CD8-positive, alpha-beta memory T cell (primary cell): ENCODE results near the gene TAF3. TPM values are rescaled to one million over a fixed set of nuclear protein-coding genes. Genes with fewer than 3 reads are reported as not detected.

ENCODE experiments used
- CTCF ChIA-PET: fragments of 350-600 bp; sonication (Branson Sonifier 250); formaldehyde crosslinking; loops from one replicate; lab custom pipeline; 2021; ENCODE audit warnings: antibody characterized with exemption; lab: Charles Lee
- POLR2A ChIA-PET: fragments of 350-600 bp; sonication (Branson Sonifier 250); formaldehyde crosslinking; loops from one replicate; lab custom pipeline; 2021; ENCODE audit warnings: antibody characterized with exemption; lab: Charles Lee
- DNase-seq, 5 donors: peaks; one replicate each; pipeline versions ENCODE4 v3.0.0 to v3.0.0-alpha.2; 2020 to 2022; ENCODE audit warnings: mixed read lengths in 1 of 5
- H3K27ac ChIP-seq: one replicate; pipeline ENCODE4 v1.7.0; 2013; ENCODE audit warnings: low read depth, mild to moderate bottlenecking, low read length, moderate library complexity
- H3K27me3 ChIP-seq: 2 replicates; pipeline ENCODE4 v1.7.0; 2013; ENCODE audit warnings: low read length, mild to moderate bottlenecking; ENCODE audit not compliant: insufficient read depth, poor library complexity, severe bottlenecking
- H3K36me3 ChIP-seq: 2 replicates; pipeline ENCODE4 v1.7.0; 2013; ENCODE audit warnings: mild to moderate bottlenecking, low read length, moderate library complexity; ENCODE audit not compliant: insufficient read depth
- H3K4me1 ChIP-seq: 2 replicates; pipeline ENCODE4 v1.7.0; 2013; ENCODE audit warnings: mild to moderate bottlenecking, low read length, moderate library complexity; ENCODE audit not compliant: insufficient read depth
- H3K4me3 ChIP-seq: 2 replicates; pipeline ENCODE4 v1.7.0; 2013; ENCODE audit warnings: mild to moderate bottlenecking, low read length
- H3K9me3 ChIP-seq: 2 replicates; pipeline ENCODE4 v1.7.0; 2013; ENCODE audit warnings: mild to moderate bottlenecking, low read length
- H3K27ac Mint-ChIP-seq, 8 donors: one replicate each; pipeline ENCODE4 v1.8.0; 2020 to 2021; ENCODE audit warnings: mixed read lengths in 8 of 8, mild to moderate bottlenecking in 6 of 8, inconsistent platforms in 3 of 8, moderate library complexity in 3 of 8
- H3K27me3 Mint-ChIP-seq, 2 donors: one replicate each; pipeline ENCODE4 v1.8.0; 2020 to 2021; ENCODE audit warnings: mixed read lengths in 2 of 2, mild to moderate bottlenecking in 1 of 2, moderate library complexity in 1 of 2
- H3K36me3 Mint-ChIP-seq, 3 donors: one replicate each; pipeline ENCODE4 v1.8.0; 2020 to 2021; ENCODE audit warnings: mixed read lengths in 3 of 3, inconsistent platforms in 1 of 3, mild to moderate bottlenecking in 1 of 3
- H3K4me1 Mint-ChIP-seq, 3 donors: one replicate each; pipeline ENCODE4 v1.8.0; 2020 to 2021; ENCODE audit warnings: mixed read lengths in 3 of 3, inconsistent platforms in 1 of 3, mild to moderate bottlenecking in 1 of 3
- H3K4me3 Mint-ChIP-seq, 7 donors: one replicate each; pipeline ENCODE4 v1.8.0; 2020 to 2021; ENCODE audit warnings: mixed read lengths in 7 of 7, mild to moderate bottlenecking in 6 of 7, moderate library complexity in 4 of 7, inconsistent platforms in 2 of 7
- H3K9me3 Mint-ChIP-seq, 5 donors: one replicate each; pipeline ENCODE4 v1.8.0; 2020 to 2022; ENCODE audit warnings: mixed read lengths in 5 of 5, mild to moderate bottlenecking in 3 of 5, moderate library complexity in 2 of 5, inconsistent platforms in 1 of 5
- polyA plus RNA-seq: library from polyadenylated mRNA; unstranded; fragments of 300-500 nt; fragmentation: Illumina TruSeq; gene quantifications from one replicate; pipeline ENCODE4 v1.2.3, GENCODE V29; 2021
- total RNA-seq, 2 experiments: library from RNA; stranded (reverse); gene quantifications; one replicate each; pipeline ENCODE4 v1.2.3, GENCODE V29; 2021

The TAF3 gene
- total and polyA plus RNA-seq, 3 experiments from 2014 or later, result 16.9 to 22.6 (median 22.5) TPM

DNA sequence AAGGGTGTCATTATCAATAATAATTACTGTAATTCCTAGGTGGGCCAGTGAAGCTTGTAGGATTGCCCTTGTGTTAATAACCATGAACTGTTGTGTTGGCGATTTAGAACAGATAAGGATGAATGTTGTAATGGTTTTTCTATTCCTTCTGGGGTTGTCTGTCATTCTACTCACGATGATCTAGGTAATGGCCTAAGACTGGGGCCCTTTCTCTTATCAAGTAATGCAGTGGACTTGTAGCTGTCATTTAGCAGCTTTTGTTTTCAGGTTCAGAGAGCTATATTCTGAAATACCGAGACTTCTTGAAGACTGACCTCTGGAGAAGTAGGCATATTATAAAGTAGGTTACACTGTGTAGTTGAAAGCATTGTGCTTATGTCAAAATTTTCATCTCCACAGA is 110.2 kb downstream of the TAF3 start:
- CTCF ChIA-PET, result no interaction called here
- H3K27ac Mint-ChIP-seq, result no peak overlapping the region

DNA sequence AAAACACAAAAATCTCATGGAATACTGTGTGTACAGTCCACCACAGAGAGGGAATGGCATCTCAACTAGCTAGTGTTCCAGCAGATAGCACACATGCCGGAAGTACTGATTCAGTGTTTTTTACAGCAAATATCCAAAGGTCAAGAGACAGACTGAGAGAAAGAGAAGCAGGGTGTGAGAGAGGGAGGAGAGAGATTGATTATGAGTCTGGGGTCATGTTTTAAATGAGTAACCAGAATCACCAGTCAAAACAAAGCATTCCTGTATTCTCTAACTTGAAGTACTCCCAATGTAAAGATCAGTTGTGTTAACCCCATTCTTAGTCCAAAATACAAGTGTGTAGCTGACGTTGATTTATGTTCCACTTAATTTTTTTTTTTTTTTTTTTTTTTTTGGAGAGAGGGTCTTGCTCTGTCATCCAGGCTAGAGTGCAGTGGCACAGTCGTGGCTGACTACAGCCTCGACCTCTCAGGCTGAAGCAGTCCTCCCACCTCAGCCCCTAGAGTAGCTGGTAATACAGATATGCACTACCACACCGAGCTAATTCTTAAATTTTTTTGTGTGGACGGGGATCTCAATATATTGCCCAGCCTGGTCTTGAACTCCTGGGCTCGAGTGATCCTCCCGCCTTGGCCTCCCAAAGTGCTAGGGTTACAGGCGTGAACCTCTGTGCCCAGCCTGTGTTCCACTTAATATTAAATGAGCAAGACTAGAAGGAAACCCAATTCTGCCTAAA is 114.2 kb downstream of the TAF3 start:
- ChIA-PET CTCF (no interaction called here), POLR2A (no interaction called here)
- Mint-ChIP-seq H3K27me3 (no peaks in the 10 kb centered on the region), H3K27ac (no peak overlapping the region), H3K36me3 (peaks cover 6 to 21% (median 11%) of the 10 kb centered on the region in 3 donors), H3K9me3 (peaks cover 0 to 7% (median 2%) of the 10 kb centered on the region in 5 donors), H3K4me1 (peaks cover 23 to 27% (median 26%) of the 10 kb centered on the region in 3 donors), H3K4me3 (no peak overlapping the region)
- no peak for DNase-seq
- H3K27me3 ChIP-seq, result no peaks in the 10 kb centered on the region
- no peak overlapping the region for H3K4me3 ChIP-seq
- no peaks in the 10 kb centered on the region for H3K36me3 ChIP-seq
- no peak overlapping the region for H3K27ac ChIP-seq
- H3K9me3 ChIP-seq, result no peaks in the 10 kb centered on the region
- H3K4me1 ChIP-seq, result no peaks in the 10 kb centered on the region

More for the DNA sequence above, 110.2 kb downstream of the TAF3 start:
- Histone ChIP-seq H3K9me3 (no peaks in the 10 kb centered on the region), H3K27me3 (no peaks in the 10 kb centered on the region), H3K27ac (no peak overlapping the region), H3K4me1 (no peaks in the 10 kb centered on the region), H3K36me3 (no peaks in the 10 kb centered on the region), H3K4me3 (no peak overlapping the region)
- H3K9me3 Mint-ChIP-seq, result no peaks in the 10 kb centered on the region
- DNase-seq, result no peak
- H3K4me1 Mint-ChIP-seq, result peaks cover 24 to 32% (median 31%) of the 10 kb centered on the region in 3 donors
- H3K27me3 Mint-ChIP-seq, result no peaks in the 10 kb centered on the region
- H3K4me3 Mint-ChIP-seq, result no peak overlapping the region
- POLR2A ChIA-PET, result no interaction called here
- H3K36me3 Mint-ChIP-seq, result peaks cover 0 to 4% (median 2%) of the 10 kb centered on the region in 3 donors

DNA sequence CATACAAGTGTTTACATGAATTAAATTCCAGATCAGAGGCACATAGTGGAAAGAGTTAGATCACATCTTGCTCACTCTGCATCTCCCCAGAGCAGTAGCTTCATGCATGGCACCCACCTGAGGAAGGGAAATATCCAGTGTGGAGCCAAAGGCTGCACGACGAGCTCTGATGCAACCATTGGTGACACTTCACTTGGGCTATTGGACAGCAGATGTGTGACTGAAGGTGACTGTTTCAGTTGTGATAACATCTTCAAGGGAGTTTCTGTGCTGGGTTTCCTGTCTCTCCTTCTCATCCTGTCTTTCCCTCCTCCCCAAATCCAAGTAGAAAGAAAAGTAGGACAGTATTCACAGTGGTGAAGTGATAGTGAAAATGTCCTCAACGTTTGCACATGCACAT is 115.0 kb downstream of the TAF3 start:
- ChIA-PET CTCF (no interaction called here), POLR2A (no interaction called here)
- no peak overlapping the region for H3K4me3 ChIP-seq
- H3K27me3 ChIP-seq, result no peaks in the 10 kb centered on the region
- no peak for DNase-seq
- Mint-ChIP-seq H3K4me3 (no peak overlapping the region), H3K4me1 (peaks cover 23 to 25% (median 23%) of the 10 kb centered on the region in 3 donors), H3K27ac (no peak overlapping the region), H3K27me3 (no peaks in the 10 kb centered on the region), H3K36me3 (peaks cover 6 to 28% (median 13%) of the 10 kb centered on the region in 3 donors), H3K9me3 (peaks cover 0 to 9% (median 4%) of the 10 kb centered on the region in 5 donors)
- no peaks in the 10 kb centered on the region for H3K4me1 ChIP-seq
- H3K27ac ChIP-seq, result no peak overlapping the region
- no peaks in the 10 kb centered on the region for H3K36me3 ChIP-seq
- no peaks in the 10 kb centered on the region for H3K9me3 ChIP-seq

DNA sequence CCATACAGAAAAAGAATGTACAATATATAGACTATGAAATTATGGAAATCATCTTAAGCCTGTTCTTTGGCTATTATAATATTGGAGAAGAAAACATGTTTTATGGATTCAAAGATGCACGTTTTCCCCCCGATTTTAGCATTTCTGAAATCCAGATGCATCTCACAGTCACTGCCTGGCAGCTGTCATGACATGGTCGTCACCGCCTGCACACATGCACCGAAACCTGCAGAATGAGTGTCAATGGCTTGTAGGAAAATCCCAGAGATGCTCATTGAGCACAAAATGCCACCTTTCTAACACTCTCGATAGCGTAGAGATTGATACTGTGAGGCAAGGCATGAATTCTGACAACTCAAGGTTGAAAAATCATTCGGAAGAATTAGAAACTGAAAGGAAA is 115.5 kb downstream of the TAF3 start:
- no peaks in the 10 kb centered on the region for H3K27me3 Mint-ChIP-seq
- CTCF ChIA-PET, result no interaction called here

DNA sequence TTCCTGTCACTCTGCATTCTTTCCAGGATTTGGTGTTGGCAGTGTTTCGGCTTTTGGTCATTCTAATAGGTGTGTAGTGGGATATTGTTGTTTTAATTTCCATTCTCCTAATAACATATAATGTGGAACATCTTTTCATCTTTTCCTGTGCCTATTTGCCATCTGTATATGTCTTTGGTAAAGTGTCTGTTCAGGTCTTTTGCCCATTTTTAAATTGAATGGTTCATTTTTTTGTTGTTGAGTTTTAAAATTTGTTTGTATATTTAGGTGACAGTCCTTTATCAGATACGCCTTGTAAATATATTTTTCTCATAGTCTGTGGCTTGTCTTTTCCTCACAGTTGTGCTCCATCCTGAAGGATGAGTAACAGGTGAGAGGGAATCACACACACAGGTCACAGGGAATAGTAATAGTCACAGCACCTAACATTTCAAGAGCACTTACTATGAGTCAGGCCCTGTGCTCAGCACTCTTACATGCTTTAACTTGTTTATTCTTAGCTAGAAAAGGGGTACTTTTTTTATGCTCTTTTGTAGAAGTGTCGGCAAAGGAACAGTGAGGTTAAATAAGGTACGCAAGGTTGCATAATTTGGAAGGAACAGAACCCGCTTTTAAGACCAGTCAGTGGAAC is 119.1 kb downstream of the TAF3 start:
- DNase-seq, result no peak
- Histone ChIP-seq H3K27ac (no peak overlapping the region), H3K4me1 (no peaks in the 10 kb centered on the region), H3K36me3 (no peaks in the 10 kb centered on the region), H3K27me3 (no peaks in the 10 kb centered on the region), H3K4me3 (no peak overlapping the region), H3K9me3 (no peaks in the 10 kb centered on the region)
- peaks cover 2 to 19% (median 6%) of the 10 kb centered on the region in 5 donors for H3K9me3 Mint-ChIP-seq
- H3K4me3 Mint-ChIP-seq, result no peak overlapping the region
- peaks cover 17 to 36% (median 25%) of the 10 kb centered on the region in 3 donors for H3K36me3 Mint-ChIP-seq
- no peaks in the 10 kb centered on the region for H3K27me3 Mint-ChIP-seq
- H3K27ac Mint-ChIP-seq, result no peak overlapping the region
- POLR2A ChIA-PET, result no interaction called here
- H3K4me1 Mint-ChIP-seq, result peaks cover 25 to 41% (median 34%) of the 10 kb centered on the region in 3 donors
- CTCF ChIA-PET, result no interaction called here

More for the DNA sequence above, 115.5 kb downstream of the TAF3 start:
- Histone ChIP-seq H3K27ac (no peak overlapping the region), H3K9me3 (no peaks in the 10 kb centered on the region), H3K27me3 (no peaks in the 10 kb centered on the region), H3K4me1 (no peaks in the 10 kb centered on the region), H3K36me3 (no peaks in the 10 kb centered on the region), H3K4me3 (no peak overlapping the region)
- Mint-ChIP-seq H3K9me3 (peaks cover 0 to 14% (median 6%) of the 10 kb centered on the region in 5 donors), H3K4me1 (peaks cover 19 to 25% (median 19%) of the 10 kb centered on the region in 3 donors), H3K4me3 (no peak overlapping the region), H3K27ac (no peak overlapping the region), H3K36me3 (peaks cover 9 to 32% (median 15%) of the 10 kb centered on the region in 3 donors)
- no peak for DNase-seq
- POLR2A ChIA-PET, result no interaction called here

DNA sequence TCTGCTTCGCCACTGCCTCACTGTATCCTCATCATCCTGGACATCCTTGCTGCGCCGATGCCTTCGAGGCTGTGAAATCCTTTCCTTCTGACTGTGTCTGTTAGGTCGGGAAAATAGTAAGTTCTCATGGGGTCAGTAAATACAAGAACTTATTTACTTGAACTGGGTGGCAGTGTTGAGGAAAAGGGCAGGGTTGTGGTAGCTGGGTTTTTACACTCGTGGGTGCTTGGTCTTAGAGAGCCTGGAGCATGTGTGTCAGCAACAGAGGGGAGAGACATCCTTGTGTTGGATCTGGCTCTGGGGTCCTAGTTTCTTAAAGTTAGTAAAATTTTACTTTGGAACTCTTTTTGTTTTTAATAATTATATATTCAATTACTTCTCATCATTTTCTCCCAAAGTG is 123.3 kb downstream of the TAF3 start:
- POLR2A ChIA-PET, result no interaction called here
- H3K4me3 ChIP-seq, result no peak overlapping the region

DNA sequence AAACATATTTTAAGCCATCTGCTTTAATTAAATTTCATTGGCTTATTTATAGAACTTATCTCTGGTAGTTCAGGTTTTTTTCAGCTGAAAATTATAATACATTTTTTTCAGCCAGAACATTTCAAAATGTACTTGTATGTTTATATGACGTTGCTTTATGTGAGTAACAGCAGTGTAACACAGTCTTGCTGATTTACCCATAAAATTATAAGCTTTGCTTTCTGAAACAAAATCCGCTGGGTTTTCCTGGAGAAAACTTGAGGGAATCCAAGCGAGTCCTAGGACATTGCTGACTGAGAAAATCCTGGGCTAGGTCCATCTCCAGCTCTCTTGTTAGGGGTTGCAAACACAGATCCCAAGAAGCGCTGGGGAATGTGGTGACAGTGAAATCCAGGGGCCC is 124.0 kb downstream of the TAF3 start:
- no peak overlapping the region for H3K27ac Mint-ChIP-seq
- no peak for DNase-seq
- CTCF ChIA-PET, result interaction anchor here (1.6 kb wide), 1 partner anchor 31 kb away, joined by 3 read pairs; no protein-coding TSS in a partner anchor
- Histone ChIP-seq H3K9me3 (no peaks in the 10 kb centered on the region), H3K4me1 (no peaks in the 10 kb centered on the region), H3K27ac (no peak overlapping the region), H3K27me3 (no peaks in the 10 kb centered on the region), H3K4me3 (no peak overlapping the region), H3K36me3 (no peaks in the 10 kb centered on the region)
- H3K9me3 Mint-ChIP-seq, result peaks cover 0 to 12% (median 4%) of the 10 kb centered on the region in 5 donors
- POLR2A ChIA-PET, result no interaction called here
- peaks cover 46 to 67% (median 58%) of the 10 kb centered on the region in 3 donors for H3K4me1 Mint-ChIP-seq
- no peak overlapping the region for H3K4me3 Mint-ChIP-seq
- H3K27me3 Mint-ChIP-seq, result no peaks in the 10 kb centered on the region
- peaks cover 18 to 25% (median 19%) of the 10 kb centered on the region in 3 donors for H3K36me3 Mint-ChIP-seq

More for the DNA sequence above, 123.3 kb downstream of the TAF3 start:
- CTCF ChIA-PET, result no interaction called here
- peaks cover 45 to 63% (median 62%) of the 10 kb centered on the region in 3 donors for H3K4me1 Mint-ChIP-seq
- H3K36me3 Mint-ChIP-seq, result peaks cover 18 to 24% (median 23%) of the 10 kb centered on the region in 3 donors
- Histone ChIP-seq H3K4me1 (no peaks in the 10 kb centered on the region), H3K27me3 (no peaks in the 10 kb centered on the region), H3K36me3 (no peaks in the 10 kb centered on the region), H3K9me3 (no peaks in the 10 kb centered on the region), H3K27ac (no peak overlapping the region)
- H3K9me3 Mint-ChIP-seq, result peaks cover 0 to 17% (median 6%) of the 10 kb centered on the region in 5 donors
- DNase-seq, result no peak
- no peaks in the 10 kb centered on the region for H3K27me3 Mint-ChIP-seq
- peak overlapping the region in 3 of 8 donors; percentile 7 to 24 (median 16) for H3K27ac Mint-ChIP-seq
- H3K4me3 Mint-ChIP-seq, result no peak overlapping the region

DNA sequence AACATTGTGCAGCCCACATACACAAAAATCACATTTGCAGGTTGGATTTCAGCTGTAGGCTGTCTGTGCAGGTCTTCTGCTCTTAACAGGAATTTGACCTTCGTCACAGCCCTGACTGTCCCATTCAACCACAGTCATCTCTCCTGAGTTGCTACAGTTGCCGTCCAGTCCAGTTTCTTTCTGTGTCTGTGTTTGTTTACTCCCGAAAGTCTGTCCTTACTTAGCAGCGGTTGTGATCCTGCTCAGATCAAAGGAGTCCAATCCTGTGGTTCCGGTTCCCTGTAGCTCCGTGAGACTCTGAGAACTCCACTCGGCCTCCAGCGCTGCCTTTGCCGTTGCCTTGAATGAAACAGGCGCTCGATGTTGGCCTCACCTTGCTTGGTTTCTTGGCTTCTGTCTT is 124.6 kb downstream of the TAF3 start:
- no peak overlapping the region for H3K27ac ChIP-seq
- Mint-ChIP-seq H3K27me3 (no peaks in the 10 kb centered on the region), H3K9me3 (peaks cover 0 to 12% (median 4%) of the 10 kb centered on the region in 5 donors), H3K4me3 (no peak overlapping the region), H3K27ac (no peak overlapping the region), H3K36me3 (peaks cover 18 to 28% (median 19%) of the 10 kb centered on the region in 3 donors), H3K4me1 (peaks cover 50 to 68% (median 58%) of the 10 kb centered on the region in 3 donors)
- H3K27me3 ChIP-seq, result no peaks in the 10 kb centered on the region
- H3K9me3 ChIP-seq, result no peaks in the 10 kb centered on the region
- no peak for DNase-seq
- no peak overlapping the region for H3K4me3 ChIP-seq
- ChIA-PET CTCF (interaction anchor here (1.6 kb wide), 1 partner anchor 30 kb away, joined by 3 read pairs; no protein-coding TSS in a partner anchor), POLR2A (no interaction called here)
- H3K4me1 ChIP-seq, result no peaks in the 10 kb centered on the region
- H3K36me3 ChIP-seq, result no peaks in the 10 kb centered on the region
